ENCODE measurements around the gene LMO1.

- TF ChIP-seq SP1 (IDR thresholded peaks at IDR 0.05; ENCODE audit: low read depth, low read length) (no peak), REST (IDR thresholded peaks at IDR 0.05; ENCODE audit: low read depth, low read length) (no peak), CTCF (IDR thresholded peaks at IDR 0.05 in 2 of 3, conservative IDR thresholded peaks at IDR 0.05 in 1 of 3; ENCODE audit: control insufficient read depth in 2 of 3, extremely low read depth in 1 of 3, insufficient read depth in 1 of 3, low read depth in 3 of 3, low read length in 3 of 3) (peak; percentile 9 to 20 (median 13); a peak in 3 of 6 replicates), ZBTB33 (IDR thresholded peaks at IDR 0.05) (no peak)
These were observed 46.2 kb upstream of the LMO1 start for GRCh38 chr11:8309862-8310261.

Measured in GM12878 (cell line).